Mononuclear cell (primary cell): Measurements from ENCODE around the gene CLDN9. TPM values are rescaled to one million over a fixed set of nuclear protein-coding genes. Genes with fewer than 3 reads are reported as not detected.
"Not testable (repeated sequence)": the region's sequence is repeated elsewhere in the genome, so short reads cannot be mapped to it uniquely, and the experiment has no call there.

ENCODE experiments used
- H3K27me3 ChIP-seq: 2 replicates; pipeline ENCODE4 v1.6.0; 2011; ENCODE audit warnings: low read length, control low read depth; ENCODE audit not compliant: insufficient read depth
- H3K4me1 ChIP-seq: 2 replicates; pipeline ENCODE4 v1.5.1; 2011; ENCODE audit warnings: mild to moderate bottlenecking, low read length, control low read depth; ENCODE audit not compliant: insufficient read depth
- H3K4me3 ChIP-seq: 2 replicates; pipeline ENCODE4 v1.5.1; 2011; ENCODE audit warnings: mild to moderate bottlenecking, low read length, moderate library complexity
- H3K9me3 ChIP-seq: 2 replicates; pipeline ENCODE4 v1.5.1; 2011; ENCODE audit warnings: low read depth, mild to moderate bottlenecking, control low read depth, low read length
- total RNA-seq: library from RNA; depleted of rRNA; stranded (reverse); fragments of >200 nt; gene quantifications from one replicate; pipeline ENCODE4 v1.2.3, GENCODE V29; 2012

The CLDN9 gene
- total RNA-seq, 1 donor: not detected

DNA sequence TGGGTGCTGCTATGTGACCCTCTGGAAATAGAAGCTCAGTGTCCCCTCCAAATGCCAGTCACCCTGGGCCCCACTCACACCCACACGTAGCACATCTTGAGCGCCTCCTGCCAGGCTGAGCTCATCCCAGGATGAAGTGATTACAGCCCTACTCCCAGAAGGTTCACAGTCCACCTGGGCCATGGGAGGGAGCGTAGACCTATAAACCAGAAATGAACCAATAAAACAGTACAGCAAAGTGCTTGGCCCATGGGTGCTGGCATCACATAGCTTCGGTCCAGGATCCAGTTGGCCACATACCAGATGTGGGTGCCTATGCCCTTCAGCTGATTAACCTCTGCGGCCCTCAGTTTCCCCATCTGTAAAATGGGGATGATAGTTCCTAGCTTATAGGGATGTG is 26.2 kb downstream of the CLDN9 start:
- Histone ChIP-seq H3K27me3 (peaks cover 49% of the 10 kb centered on the region), H3K9me3 (no peaks in the 10 kb centered on the region), H3K4me3 (no peak overlapping the region), H3K4me1 (peaks cover 17% of the 10 kb centered on the region)

- Histone ChIP-seq H3K27me3 (peaks cover 36% of the 10 kb centered on the region), H3K9me3 (no peaks in the 10 kb centered on the region), H3K4me1 (peaks cover 38% of the 10 kb centered on the region)
Observed at GRCh38 chr16:3042376-3042775, 29.7 kb downstream of the CLDN9 start.

GRCh38 chr16:3044708-3045107 is 32.0 kb downstream of the CLDN9 start:
- no peaks in the 10 kb centered on the region for H3K9me3 ChIP-seq
- peaks cover 21% of the 10 kb centered on the region for H3K27me3 ChIP-seq
- H3K4me3 ChIP-seq: no peak overlapping the region
- H3K4me1 ChIP-seq: peaks cover 61% of the 10 kb centered on the region

More at GRCh38 chr16:3042376-3042775, 29.7 kb downstream of the CLDN9 start:
- no peak overlapping the region for H3K4me3 ChIP-seq

- Histone ChIP-seq H3K9me3 (no peaks in the 10 kb centered on the region), H3K4me1 (peaks cover 74% of the 10 kb centered on the region), H3K27me3 (peaks cover 21% of the 10 kb centered on the region), H3K4me3 (peak within 1 kb of the TSS; percentile 41)
Observed at GRCh38 chr16:3045758-3046640, 33.3 kb downstream of the CLDN9 start, which contains the start of gene MMP25. Gene MMP25 (plus strand): TSS chr16:3046561. CDS start chr16:3046918, 357 bp downstream.

GRCh38 chr16:3046641-3047386 is 34.1 kb downstream of the CLDN9 start:
- Histone ChIP-seq H3K27me3 (peaks cover 21% of the 10 kb centered on the region), H3K9me3 (no peaks in the 10 kb centered on the region), H3K4me1 (peaks cover 83% of the 10 kb centered on the region), H3K4me3 (peak overlapping the region; percentile 41)

- H3K4me1 ChIP-seq: peaks cover 87% of the 10 kb centered on the region
- peaks cover 21% of the 10 kb centered on the region for H3K27me3 ChIP-seq
- no peaks in the 10 kb centered on the region for H3K9me3 ChIP-seq
- H3K4me3 ChIP-seq: peak overlapping the region; percentile 41
Observed at GRCh38 chr16:3047387-3047720, 34.6 kb downstream of the CLDN9 start.

DNA sequence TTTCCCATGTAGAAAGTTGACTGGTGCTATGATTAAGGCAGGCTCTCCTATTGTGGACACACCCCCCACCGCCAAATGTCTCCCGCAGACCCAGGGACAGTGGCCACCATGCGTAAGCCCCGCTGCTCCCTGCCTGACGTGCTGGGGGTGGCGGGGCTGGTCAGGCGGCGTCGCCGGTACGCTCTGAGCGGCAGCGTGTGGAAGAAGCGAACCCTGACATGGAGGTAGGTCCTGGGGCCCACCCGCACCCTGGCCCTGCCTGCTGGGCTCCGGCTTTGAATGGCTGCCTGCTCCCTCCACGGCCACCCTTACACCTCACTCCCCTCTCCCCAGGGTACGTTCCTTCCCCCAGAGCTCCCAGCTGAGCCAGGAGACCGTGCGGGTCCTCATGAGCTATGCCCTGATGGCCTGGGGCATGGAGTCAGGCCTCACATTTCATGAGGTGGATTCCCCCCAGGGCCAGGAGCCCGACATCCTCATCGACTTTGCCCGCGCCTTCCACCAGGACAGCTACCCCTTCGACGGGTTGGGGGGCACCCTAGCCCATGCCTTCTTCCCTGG is 37.3 kb downstream of the CLDN9 start:
- Histone ChIP-seq H3K4me3 (peak overlapping the region; percentile 20), H3K27me3 (peaks cover 3% of the 10 kb centered on the region), H3K9me3 (no peaks in the 10 kb centered on the region), H3K4me1 (peaks cover 93% of the 10 kb centered on the region)

DNA sequence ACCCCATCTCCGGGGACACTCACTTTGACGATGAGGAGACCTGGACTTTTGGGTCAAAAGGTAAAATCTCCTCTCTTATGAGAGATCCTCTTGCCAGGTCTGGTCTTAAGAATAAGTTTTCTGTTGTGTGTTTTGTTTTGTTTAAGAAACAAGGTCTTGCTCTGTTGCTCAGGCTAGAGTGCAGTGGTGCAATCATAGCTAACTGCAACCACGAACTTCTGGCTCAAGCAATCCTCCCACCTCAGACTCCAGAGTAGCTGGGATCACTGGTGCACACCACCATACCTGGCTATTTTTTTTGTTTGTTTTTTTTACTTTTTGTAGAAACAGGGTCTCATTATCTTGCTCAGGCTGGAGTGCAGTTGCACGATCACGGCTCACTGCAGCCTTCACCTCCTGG is 37.8 kb downstream of the CLDN9 start:
- Histone ChIP-seq H3K27me3 (peaks cover 3% of the 10 kb centered on the region), H3K4me3 (peak overlapping the region; percentile 20), H3K9me3 (no peaks in the 10 kb centered on the region), H3K4me1 (peaks cover 94% of the 10 kb centered on the region)

DNA sequence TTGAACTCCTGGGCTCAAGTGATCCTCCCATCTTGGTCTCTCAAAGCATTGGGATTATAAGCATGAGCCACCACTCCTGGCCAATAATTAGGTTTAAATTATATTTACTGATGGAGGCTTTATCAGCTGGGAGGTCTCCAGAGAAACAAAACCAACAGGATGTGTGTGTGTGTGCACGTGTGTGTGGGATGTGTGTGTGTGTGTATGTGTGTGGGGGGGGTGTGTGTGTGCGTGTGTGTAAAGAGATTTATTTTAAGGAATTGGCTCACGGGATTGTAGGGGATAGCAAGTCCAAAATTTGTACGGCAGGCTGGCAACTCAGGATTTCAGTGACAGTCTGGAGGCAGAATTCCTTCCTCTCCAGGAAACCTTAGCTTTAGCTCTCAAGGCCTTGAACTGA is 38.3 kb downstream of the CLDN9 start:
- H3K9me3 ChIP-seq: no peaks in the 10 kb centered on the region
- H3K4me3 ChIP-seq: peak overlapping the region; percentile 20
- H3K4me1 ChIP-seq: peaks cover 94% of the 10 kb centered on the region
- H3K27me3 ChIP-seq: peaks cover 3% of the 10 kb centered on the region

DNA sequence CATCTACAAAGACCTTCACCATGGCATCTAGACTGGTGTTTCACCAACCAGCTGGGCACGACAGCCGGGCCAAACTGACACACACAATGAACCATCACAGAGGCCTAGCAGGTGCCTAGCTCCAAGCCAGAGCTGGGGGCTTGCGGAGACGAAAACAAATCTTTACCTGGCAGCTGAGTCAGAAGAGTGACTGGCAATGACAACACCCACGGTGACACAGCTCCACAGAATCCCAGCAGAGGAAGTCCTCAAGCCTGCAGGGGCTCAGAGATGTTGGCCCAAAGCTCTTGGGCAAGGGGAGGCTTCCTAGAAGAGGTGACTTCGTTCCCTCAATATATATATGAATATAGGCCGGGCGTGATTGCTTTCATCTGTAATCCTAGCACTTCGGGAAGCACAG is 38.8 kb downstream of the CLDN9 start:
- peaks cover 3% of the 10 kb centered on the region for H3K27me3 ChIP-seq
- peaks cover 93% of the 10 kb centered on the region for H3K4me1 ChIP-seq
- no peaks in the 10 kb centered on the region for H3K9me3 ChIP-seq
- no peak overlapping the region for H3K4me3 ChIP-seq

GRCh38 chr16:3052571-3053329 is 40.0 kb downstream of the CLDN9 start:
- H3K9me3 ChIP-seq, H3K27me3 ChIP-seq, H3K4me3 ChIP-seq: not testable (repeated sequence)
- H3K4me1 ChIP-seq: peaks cover 93% of the 10 kb centered on the region

DNA sequence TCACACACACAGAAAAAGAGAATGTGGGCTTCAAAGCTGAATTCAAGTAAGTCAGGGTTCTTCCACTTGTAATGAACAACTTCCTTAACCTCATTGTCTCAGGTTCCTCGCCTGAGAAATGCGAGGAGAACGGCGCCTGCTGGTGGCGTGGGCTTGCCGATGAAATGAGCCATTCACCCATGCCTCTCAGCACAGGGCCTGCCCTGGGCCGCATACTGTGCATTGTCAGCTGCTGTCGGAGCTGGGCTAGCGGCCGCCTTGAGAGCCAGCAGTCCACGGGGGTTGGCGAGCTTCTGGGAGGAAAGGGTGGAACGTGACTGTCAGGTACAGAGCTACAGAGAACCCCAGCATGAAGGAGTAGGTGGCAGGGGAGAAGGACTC is 40.6 kb downstream of the CLDN9 start:
- H3K27me3 ChIP-seq, H3K4me3 ChIP-seq, H3K9me3 ChIP-seq: not testable (repeated sequence)
- peaks cover 93% of the 10 kb centered on the region for H3K4me1 ChIP-seq

DNA sequence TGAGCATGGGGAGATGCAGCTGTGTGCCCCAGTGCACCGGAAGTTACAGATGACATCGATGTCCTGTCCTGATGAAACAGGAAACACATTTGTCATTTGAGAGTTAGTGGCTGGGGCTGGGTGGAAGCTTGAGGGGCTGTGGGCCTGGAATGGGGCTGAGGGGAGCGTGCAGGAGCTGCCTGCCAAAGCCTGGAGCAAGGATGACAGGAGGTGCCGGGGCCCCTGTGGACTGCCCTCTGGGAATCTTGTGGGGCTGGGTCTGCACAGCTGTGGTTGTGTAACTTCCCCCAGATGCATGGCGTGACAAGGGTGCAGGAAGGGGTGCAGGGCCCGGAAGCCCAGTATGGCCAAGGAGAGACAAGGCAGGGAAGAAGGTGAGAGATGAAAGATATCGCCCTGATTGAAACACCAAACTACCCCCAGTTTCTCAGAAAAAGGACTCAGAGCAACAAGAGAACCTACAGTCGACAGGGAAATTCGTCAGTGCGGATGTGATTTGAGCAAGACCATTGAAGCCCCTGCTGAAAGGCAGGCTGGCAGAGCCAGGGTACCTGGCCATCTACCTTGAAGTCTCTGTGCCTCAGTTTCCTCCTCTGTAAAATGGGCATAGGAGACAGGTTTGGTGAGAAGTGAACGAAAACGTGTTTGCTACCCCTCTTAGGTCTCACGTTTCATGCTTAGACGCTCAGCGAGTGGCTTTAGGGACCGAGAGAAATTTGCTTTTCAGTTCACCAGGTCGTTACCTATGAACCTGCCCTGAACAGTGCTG is 42.4 kb downstream of the CLDN9 start:
- H3K9me3 ChIP-seq: no peaks in the 10 kb centered on the region
- no peaks in the 10 kb centered on the region for H3K27me3 ChIP-seq
- peak overlapping the region; percentile 3 for H3K4me3 ChIP-seq
- H3K4me1 ChIP-seq: peaks cover 86% of the 10 kb centered on the region

GRCh38 chr16:3055734-3056115 is 43.0 kb downstream of the CLDN9 start:
- peaks cover 83% of the 10 kb centered on the region for H3K4me1 ChIP-seq
- H3K9me3 ChIP-seq, H3K27me3 ChIP-seq, H3K4me3 ChIP-seq: not testable (repeated sequence)
